Prostate gland (tissue), 2 donors: ENCODE measurements around the gene FOXP2. TPM values are rescaled to one million over a fixed set of nuclear protein-coding genes. Genes with fewer than 3 reads are reported as not detected.
"Not testable (repeated sequence)": the region's sequence is repeated elsewhere in the genome, so short reads cannot be mapped to it uniquely, and the experiment has no call there.

ENCODE experiments used
- DNase-seq: peaks from one replicate; pipeline ENCODE4 v3.0.0-alpha.2; 2019; ENCODE audit warnings: low spot score
- H3K27ac ChIP-seq, 2 donors: fragments of 200-600 bp; sonication (generic); 2 replicates each; pipeline ENCODE4 v1.5.1; 2017 to 2019
- H3K27me3 ChIP-seq: fragments of 200-600 bp; sonication (generic); replicated peaks from 2 replicates; pipeline ENCODE4 v1.5.1; 2019; ENCODE audit not compliant: insufficient read depth
- H3K36me3 ChIP-seq, 2 donors: fragments of 200-600 bp; sonication (generic); 1 replicate in 1 of 2; 2 replicates in 1 of 2; pipeline versions ENCODE4 v1.5.1 to v1.8.1; 2017 to 2019
- H3K4me1 ChIP-seq: fragments of 200-600 bp; sonication (generic); replicated peaks from 2 replicates; pipeline ENCODE4 v1.5.1; 2019
- H3K4me3 ChIP-seq, 2 donors: fragments of 200-600 bp; sonication (generic); 2 replicates each; pipeline ENCODE4 v1.5.1; 2017 to 2019
- H3K9me3 ChIP-seq: fragments of 200-600 bp; sonication (generic); 2 replicates; pipeline ENCODE4 v1.5.1; 2017
- CTCF ChIP-seq, 4 experiments: fragments of 200-600 bp in 2 of 4; fragments of 450-650 bp in 2 of 4; sonication (generic) in 2 of 4; IDR thresholded peaks; 1 replicate in 3 of 4; 2 replicates in 1 of 4; pipeline ENCODE4 v1.5.1; 2016 to 2019; ENCODE audit warnings: antibody characterized with exemption in 4 of 4, mild to moderate bottlenecking in 2 of 4, moderate library complexity in 2 of 4
- POLR2A ChIP-seq: fragments of 450-650 bp; IDR thresholded peaks from one replicate; pipeline ENCODE4 v1.6.1; 2016; ENCODE audit warnings: antibody characterized with exemption, mild to moderate bottlenecking
- POLR2AphosphoS5 ChIP-seq: sonication (generic); formaldehyde crosslinking; IDR thresholded peaks from one replicate; pipeline ENCODE4 v1.6.1; 2017; ENCODE audit warnings: antibody characterized with exemption
- WGBS: methylation state at CpG from one replicate; pipeline ENCODE4 v1.1.5; 2018; 5-methylcytosine and 5-hydroxymethylcytosine counted together
- intact Hi-C: fragments of 100-400 bp; cut with DNase I; formaldehyde crosslinking; loops from one replicate; pipeline ENCODE4 v1.14.2; 2022
- total RNA-seq, 2 donors: library from RNA; depleted of rRNA; stranded (reverse); fragments of >200 nt; gene quantifications; one replicate each; pipeline ENCODE4 v1.1.0, GENCODE V29; 2016

Gene FOXP2
- total RNA-seq, 2 donors from 2014 or later: 4.9 to 5.6 TPM

DNA sequence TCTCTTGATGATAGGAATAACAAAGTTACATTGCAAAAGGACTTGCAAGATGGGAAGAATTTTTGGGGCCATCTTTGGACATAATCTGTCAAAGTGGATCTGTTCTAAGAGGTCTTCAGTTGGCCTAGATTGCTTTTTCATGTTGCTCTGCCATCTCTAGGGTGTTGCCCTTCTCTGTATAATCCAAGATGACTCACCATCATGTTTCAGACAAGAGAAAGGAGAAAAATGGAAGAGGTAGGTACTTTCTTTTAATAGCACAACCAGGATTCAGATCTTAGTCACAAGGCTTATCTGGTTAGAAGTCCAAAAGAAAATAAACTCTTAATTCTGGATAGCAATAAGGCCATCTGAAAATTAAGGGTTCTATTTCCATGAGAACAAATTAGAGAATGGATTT lies 38.7 kb upstream of the FOXP2 start:
- intact Hi-C loops: no loop called here
- no peak overlapping the region for H3K27ac ChIP-seq
- TF ChIP-seq POLR2A (no peak), CTCF (IDR thresholded peaks at IDR 0.05) (no peak), POLR2AphosphoS5 (no peak)
- no peaks in the 10 kb centered on the region for H3K4me1 ChIP-seq
- no peaks in the 10 kb centered on the region for H3K9me3 ChIP-seq
- H3K36me3 ChIP-seq: no peaks in the 10 kb centered on the region
- H3K4me3 ChIP-seq: no peak overlapping the region
- H3K27me3 ChIP-seq: no peaks in the 10 kb centered on the region
- no peak for DNase-seq

GRCh38 chr7:114383946-114384345 lies 30.7 kb upstream of the FOXP2 start:
- H3K36me3 ChIP-seq, DNase-seq, intact Hi-C loops, H3K27ac ChIP-seq, H3K4me1 ChIP-seq, H3K27me3 ChIP-seq, H3K4me3 ChIP-seq, H3K9me3 ChIP-seq: not testable (repeated sequence)
- 98% methylated on average over 7 of the region's 7 CpGs for WGBS

DNA sequence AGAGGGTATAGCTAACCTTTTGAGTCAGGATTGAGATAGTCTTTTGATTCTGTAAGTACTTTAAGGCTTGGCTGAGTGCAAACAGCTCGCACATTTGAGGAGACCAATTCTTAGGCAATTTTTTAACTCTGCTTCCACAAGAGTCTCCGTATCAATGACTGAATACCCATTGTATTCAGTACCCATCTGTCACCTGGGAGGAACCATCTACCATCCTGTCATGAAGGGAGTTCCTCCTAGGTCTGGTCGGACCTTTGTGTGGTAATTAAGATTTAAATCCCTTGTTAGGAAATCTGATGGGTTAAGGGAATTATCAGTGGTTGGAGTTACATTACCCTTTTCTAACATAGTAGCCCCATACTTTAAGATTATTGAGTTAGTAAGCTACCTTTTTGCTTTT lies 30.3 kb upstream of the FOXP2 start:
- H3K27me3 ChIP-seq, H3K36me3 ChIP-seq, H3K4me3 ChIP-seq, H3K4me1 ChIP-seq, intact Hi-C loops, H3K9me3 ChIP-seq, H3K27ac ChIP-seq, DNase-seq: not testable (repeated sequence)
- WGBS: 83% methylated on average over 3 of the region's 3 CpGs

GRCh38 chr7:114388021-114388420 lies 26.6 kb upstream of the FOXP2 start:
- intact Hi-C loops: no loop called here
- TF ChIP-seq CTCF (IDR thresholded peaks at IDR 0.05) (no peak), POLR2AphosphoS5 (no peak), POLR2A (no peak)
- Histone ChIP-seq H3K36me3 (no peaks in the 10 kb centered on the region), H3K27ac (no peak overlapping the region), H3K9me3 (no peaks in the 10 kb centered on the region), H3K4me1 (no peaks in the 10 kb centered on the region), H3K4me3 (no peak overlapping the region), H3K27me3 (no peaks in the 10 kb centered on the region)
- DNase-seq: no peak

DNA sequence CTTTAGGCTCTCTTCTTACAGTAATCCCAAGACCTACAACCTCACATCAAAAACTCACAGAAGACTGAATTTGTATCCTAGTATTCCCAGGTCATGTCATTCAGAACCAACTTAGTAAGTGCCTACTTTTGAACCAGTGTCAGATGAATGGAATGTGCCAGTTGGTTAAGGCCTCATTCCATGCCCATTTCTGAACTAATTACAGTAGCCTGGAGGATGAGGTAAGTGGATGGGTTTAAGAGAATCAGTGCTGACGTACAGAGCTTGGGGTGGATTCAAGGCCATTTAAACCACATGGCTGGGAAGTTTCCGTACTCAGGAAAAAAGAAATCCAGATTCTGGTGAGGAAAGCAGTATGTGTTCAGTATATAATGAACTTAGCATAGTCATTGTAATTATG lies 21.9 kb upstream of the FOXP2 start:
- no peak for TF ChIP-seq POLR2AphosphoS5
- TF ChIP-seq POLR2A: no peak
- TF ChIP-seq CTCF (IDR thresholded peaks at IDR 0.05): no peak
- intact Hi-C loops: no loop called here
- no peak for DNase-seq
- H3K4me3 ChIP-seq: no peak overlapping the region
- no peaks in the 10 kb centered on the region for H3K4me1 ChIP-seq
- 92% methylated on average over 2 of the region's 2 CpGs for WGBS
- H3K36me3 ChIP-seq: no peaks in the 10 kb centered on the region
- H3K9me3 ChIP-seq: no peaks in the 10 kb centered on the region
- H3K27ac ChIP-seq: no peak overlapping the region
- H3K27me3 ChIP-seq: no peaks in the 10 kb centered on the region

GRCh38 chr7:114402876-114403635 lies 11.6 kb upstream of the FOXP2 start:
- no peak for DNase-seq
- H3K36me3 ChIP-seq: no peaks in the 10 kb centered on the region
- intact Hi-C loops: no loop called here
- H3K9me3 ChIP-seq: no peaks in the 10 kb centered on the region
- H3K27ac ChIP-seq: no peak overlapping the region
- 48% methylated on average over 2 of the region's 2 CpGs for WGBS
- H3K4me1 ChIP-seq: no peaks in the 10 kb centered on the region
- H3K4me3 ChIP-seq: no peak overlapping the region
- TF ChIP-seq POLR2A (no peak), POLR2AphosphoS5 (no peak), CTCF (IDR thresholded peaks at IDR 0.05) (no peak)
- no peaks in the 10 kb centered on the region for H3K27me3 ChIP-seq
